DND-41 (cell line): ENCODE measurements around the gene COA7.

Experiments
- ATAC-seq: fragments of 200-7000 bp; cut with Tn5 transposase; 3 replicates; pipeline ENCODE4 v1.9.1; 2021; ENCODE audit warnings: low read depth; ENCODE audit not compliant: insufficient read depth
- DNase-seq: peaks from one replicate; pipeline ENCODE4 v3.0.0-alpha.2; 2020
- H2AFZ ChIP-seq: 2 replicates; pipeline ENCODE4 v1.6.0; 2012; ENCODE audit warnings: low read depth, low read length
- H3K27ac ChIP-seq: 2 replicates; pipeline ENCODE4 v1.5.1; 2012; ENCODE audit warnings: low read length, inconsistent platforms
- H3K27me3 ChIP-seq: fragments of 200-600 bp; sonication (generic); 2 replicates; pipeline ENCODE4 v1.6.0; 2012; ENCODE audit warnings: low read length, mild to moderate bottlenecking, inconsistent platforms; ENCODE audit not compliant: insufficient read depth, poor library complexity
- H3K36me3 ChIP-seq: 2 replicates; pipeline ENCODE4 v1.5.1; 2012; ENCODE audit warnings: low read length, inconsistent platforms; ENCODE audit not compliant: insufficient read depth
- H3K4me1 ChIP-seq: 2 replicates; pipeline ENCODE4 v1.5.1; 2012; ENCODE audit warnings: mild to moderate bottlenecking, low read length; ENCODE audit not compliant: insufficient read depth
- H3K4me2 ChIP-seq: 2 replicates; pipeline ENCODE4 v1.6.0; 2012; ENCODE audit warnings: mild to moderate bottlenecking, moderate library complexity, low read length, inconsistent platforms; ENCODE audit not compliant: insufficient read depth
- H3K4me3 ChIP-seq, 2 experiments: fragments of 200-600 bp in 1 of 2; shearing (Covaris generic) in 1 of 2; 2 replicates each; pipeline ENCODE4 v1.5.1; 2012 to 2016; ENCODE audit warnings: inconsistent platforms in 2 of 2, low read length in 2 of 2, mild to moderate bottlenecking in 2 of 2, low read depth in 1 of 2, moderate library complexity in 1 of 2
- H3K79me2 ChIP-seq: 2 replicates; pipeline ENCODE4 v1.6.0; 2012; ENCODE audit warnings: low read length, inconsistent platforms; ENCODE audit not compliant: insufficient read depth
- H3K9ac ChIP-seq: 2 replicates; pipeline ENCODE4 v1.6.0; 2012; ENCODE audit warnings: low read depth, mild to moderate bottlenecking, inconsistent platforms, low read length, moderate library complexity
- H3K9me3 ChIP-seq: 2 replicates; pipeline ENCODE4 v1.5.1; 2012; ENCODE audit warnings: low read length, moderate library complexity, mild to moderate bottlenecking, inconsistent platforms; ENCODE audit not compliant: insufficient read depth, severe bottlenecking
- H4K20me1 ChIP-seq: 2 replicates; pipeline ENCODE4 v1.6.0; 2012; ENCODE audit warnings: low read length; ENCODE audit not compliant: insufficient read depth
- CTCF ChIP-seq: IDR thresholded peaks from 2 replicates; pipeline ENCODE4 v1.5.1; 2012; ENCODE audit warnings: borderline replicate concordance, low read length, moderate library complexity, mild to moderate bottlenecking; ENCODE audit not compliant: poor library complexity, severe bottlenecking; ENCODE audit errors: extremely low read depth
- EZH2 ChIP-seq: IDR thresholded peaks from 3 replicates; pipeline ENCODE4 v1.6.1; 2012; ENCODE audit warnings: borderline replicate concordance, low read depth, mild to moderate bottlenecking, moderate library complexity, low read length, inconsistent platforms; ENCODE audit not compliant: severe bottlenecking

Gene COA7

GRCh38 chr1:52636721-52637695 lies 61.1 kb downstream of the COA7 start:
- no peak overlapping the region for H3K27ac ChIP-seq
- peak; percentile 39 for DNase-seq
- ATAC-seq, result peak; percentile 80
- TF ChIP-seq CTCF (no peak), EZH2 (no peak)
- no peaks in the 10 kb centered on the region for H4K20me1 ChIP-seq
- no peaks in the 10 kb centered on the region for H3K27me3 ChIP-seq
- no peaks in the 10 kb centered on the region for H3K79me2 ChIP-seq
- no peaks in the 10 kb centered on the region for H3K9me3 ChIP-seq
- no peaks in the 10 kb centered on the region for H3K36me3 ChIP-seq
- H3K9ac ChIP-seq, result no peak overlapping the region
- H3K4me3 ChIP-seq, result no peak overlapping the region
- no peak overlapping the region for H3K4me2 ChIP-seq
- H3K4me1 ChIP-seq, result peaks cover 12% of the 10 kb centered on the region
- no peak overlapping the region for H2AFZ ChIP-seq

DNA sequence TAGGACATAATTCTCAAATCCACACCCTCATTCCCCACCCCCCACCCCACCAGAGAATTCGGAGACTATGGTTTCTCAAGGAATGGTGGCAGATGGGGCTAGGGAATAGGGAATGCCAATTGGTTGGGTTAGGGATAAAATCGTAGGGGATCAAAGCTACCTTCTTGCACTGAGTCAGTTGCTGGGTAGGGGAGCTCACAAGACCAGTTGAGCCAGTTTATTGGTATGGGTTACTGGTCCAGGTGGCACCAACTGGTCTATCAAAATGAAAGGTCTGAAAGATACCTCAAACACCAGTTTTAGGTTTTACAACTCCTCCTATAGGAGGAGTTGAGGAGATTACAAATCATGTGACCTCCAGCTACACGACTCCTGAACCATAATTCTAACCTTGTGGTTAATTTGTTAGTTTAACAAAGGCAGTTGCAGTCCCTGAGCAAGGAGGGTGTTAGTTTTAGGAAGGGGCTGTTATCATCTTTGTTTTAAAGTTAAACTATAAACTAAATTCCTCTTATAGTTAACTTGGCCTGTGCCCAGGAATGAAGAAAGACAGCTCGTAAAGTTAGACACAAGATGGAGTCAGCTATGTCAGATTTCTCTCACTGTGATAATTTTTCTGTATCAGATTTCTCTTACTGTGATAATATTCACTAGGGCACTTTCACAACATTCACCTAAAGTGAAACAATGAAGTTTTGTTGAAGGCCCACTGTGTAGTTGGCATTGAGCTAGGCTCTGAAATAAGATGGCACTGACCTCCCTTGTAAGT lies 62.6 kb downstream of the COA7 start:
- Histone ChIP-seq H3K4me3 (no peak overlapping the region), H3K4me2 (no peak overlapping the region), H3K79me2 (no peaks in the 10 kb centered on the region), H3K9ac (no peak overlapping the region), H3K27me3 (no peaks in the 10 kb centered on the region), H3K4me1 (peaks cover 12% of the 10 kb centered on the region), H3K9me3 (no peaks in the 10 kb centered on the region), H4K20me1 (no peaks in the 10 kb centered on the region), H3K36me3 (no peaks in the 10 kb centered on the region), H3K27ac (no peak overlapping the region), H2AFZ (0 out of 2 replicates have a peak overlapping the region, but pooled peaks have one; percentile 36)
- DNase-seq (no peak), ATAC-seq (no peak)
- TF ChIP-seq CTCF, result no peak
- TF ChIP-seq EZH2, result no peak
